HFFc6 (cell line): Measurements from ENCODE around the gene SRP14. TPM values are rescaled to one million over a fixed set of nuclear protein-coding genes. Genes with fewer than 3 reads are reported as not detected.
"Not testable (repeated sequence)": the region's sequence is repeated elsewhere in the genome, so short reads cannot be mapped to it uniquely, and the experiment has no call there.

Source experiments
- DNase-seq: peaks from one replicate; pipeline ENCODE4 v3.0.0-alpha.2; 2018
- H3K27ac Mint-ChIP-seq: 2 replicates; pipeline ENCODE4 v1.8.0; 2020; ENCODE audit warnings: mild to moderate bottlenecking, mixed read lengths
- H3K27me3 Mint-ChIP-seq: 2 replicates; pipeline ENCODE4 v1.8.0; 2021; ENCODE audit warnings: mild to moderate bottlenecking, moderate library complexity, mixed read lengths; ENCODE audit not compliant: insufficient read depth
- H3K36me3 Mint-ChIP-seq: 2 replicates; pipeline ENCODE4 v1.8.0; 2021; ENCODE audit warnings: low read depth, mixed read lengths
- H3K4me1 Mint-ChIP-seq: 2 replicates; pipeline ENCODE4 v1.8.0; 2020; ENCODE audit warnings: low read depth, mixed read lengths
- H3K4me3 Mint-ChIP-seq: 2 replicates; pipeline ENCODE4 v1.8.0; 2020; ENCODE audit warnings: mild to moderate bottlenecking, moderate library complexity, mixed read lengths
- H3K9me3 Mint-ChIP-seq: 2 replicates; pipeline ENCODE4 v1.8.0; 2020; ENCODE audit warnings: mild to moderate bottlenecking, mixed read lengths
- total RNA-seq, 6 experiments: library from RNA; stranded (reverse); fragmentation: NEBNext Ultra II Directional; extraction: Animal tissue kit (Norgen Biotek cat#: 25700); gene quantifications; 2 replicates in 1 of 6; 3 replicates in 5 of 6; pipeline ENCODE4 v1.2.3, GENCODE V29; 2021
- TF ChIP-seq, protein P1 (sequence below): fragments of 200-600 bp; sonication (generic); IDR thresholded peaks from 2 replicates; pipeline ENCODE4 v1.5.0; 2021; ENCODE audit warnings: antibody characterized with exemption, mild to moderate bottlenecking

The SRP14 gene
- total RNA-seq, 6 experiments from 2014 or later: 177 to 227 (median 212) TPM

DNA sequence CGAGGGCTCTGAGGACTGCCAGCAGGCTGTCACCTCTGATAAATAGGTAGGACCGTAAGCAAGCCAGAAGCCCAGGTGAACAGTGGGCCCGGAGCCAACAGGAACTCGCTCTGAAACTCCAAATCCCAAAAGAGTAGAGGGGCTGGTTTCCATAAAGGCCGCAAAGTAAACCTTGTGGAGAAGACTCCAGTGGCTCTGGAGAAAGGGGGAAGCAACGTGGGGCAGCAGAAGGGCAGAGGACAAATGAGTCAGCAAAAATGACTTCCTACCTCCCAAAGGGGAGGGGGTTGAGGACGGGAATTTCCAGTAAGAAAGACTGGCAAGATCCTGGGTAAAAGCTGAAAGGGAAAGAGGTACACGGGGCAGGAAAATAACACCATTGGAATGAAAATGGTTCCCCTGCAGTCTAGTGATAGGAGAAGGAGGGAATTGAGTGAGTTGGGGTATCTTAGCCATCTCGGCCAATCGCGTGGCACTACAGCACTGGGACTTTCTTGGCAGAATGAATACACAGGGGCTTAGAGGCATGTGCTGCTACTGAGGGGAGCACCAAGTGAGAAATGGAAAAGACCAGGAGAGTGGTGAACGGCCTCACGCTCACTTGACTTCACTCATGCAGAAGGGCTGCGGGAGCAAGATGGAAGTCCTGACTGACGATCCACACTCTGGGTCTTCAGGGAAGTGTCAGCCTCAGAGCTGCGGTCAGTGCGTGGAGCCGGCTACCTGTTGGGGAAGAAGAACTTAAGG, 36.5 kb upstream of the SRP14 start:
- DNase-seq: no peak
- Mint-ChIP-seq H3K4me1 (peaks cover 5% of the 10 kb centered on the region), H3K4me3 (no peak overlapping the region), H3K27me3 (peaks cover 8% of the 10 kb centered on the region; the same call in 1 of the 2 replicates), H3K36me3 (no peaks in the 10 kb centered on the region; the same call in 1 of the 2 replicates), H3K27ac (no peak overlapping the region), H3K9me3 (no peaks in the 10 kb centered on the region)
- TF ChIP-seq, protein P1, sequence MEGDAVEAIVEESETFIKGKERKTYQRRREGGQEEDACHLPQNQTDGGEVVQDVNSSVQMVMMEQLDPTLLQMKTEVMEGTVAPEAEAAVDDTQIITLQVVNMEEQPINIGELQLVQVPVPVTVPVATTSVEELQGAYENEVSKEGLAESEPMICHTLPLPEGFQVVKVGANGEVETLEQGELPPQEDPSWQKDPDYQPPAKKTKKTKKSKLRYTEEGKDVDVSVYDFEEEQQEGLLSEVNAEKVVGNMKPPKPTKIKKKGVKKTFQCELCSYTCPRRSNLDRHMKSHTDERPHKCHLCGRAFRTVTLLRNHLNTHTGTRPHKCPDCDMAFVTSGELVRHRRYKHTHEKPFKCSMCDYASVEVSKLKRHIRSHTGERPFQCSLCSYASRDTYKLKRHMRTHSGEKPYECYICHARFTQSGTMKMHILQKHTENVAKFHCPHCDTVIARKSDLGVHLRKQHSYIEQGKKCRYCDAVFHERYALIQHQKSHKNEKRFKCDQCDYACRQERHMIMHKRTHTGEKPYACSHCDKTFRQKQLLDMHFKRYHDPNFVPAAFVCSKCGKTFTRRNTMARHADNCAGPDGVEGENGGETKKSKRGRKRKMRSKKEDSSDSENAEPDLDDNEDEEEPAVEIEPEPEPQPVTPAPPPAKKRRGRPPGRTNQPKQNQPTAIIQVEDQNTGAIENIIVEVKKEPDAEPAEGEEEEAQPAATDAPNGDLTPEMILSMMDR: no peak

- H3K27me3 Mint-ChIP-seq: not testable (repeated sequence)
Observed at GRCh38 chr15:40074656-40075055, 35.7 kb upstream of the SRP14 start.

GRCh38 chr15:40073716-40074490, 34.9 kb upstream of the SRP14 start:
- not testable (repeated sequence) for H3K4me1 Mint-ChIP-seq, H3K9me3 Mint-ChIP-seq, H3K27ac Mint-ChIP-seq, H3K36me3 Mint-ChIP-seq, H3K27me3 Mint-ChIP-seq, H3K4me3 Mint-ChIP-seq, DNase-seq

More at GRCh38 chr15:40074656-40075055, 35.7 kb upstream of the SRP14 start:
- DNase-seq, H3K36me3 Mint-ChIP-seq, H3K4me1 Mint-ChIP-seq, H3K4me3 Mint-ChIP-seq, H3K9me3 Mint-ChIP-seq, H3K27ac Mint-ChIP-seq: not testable (repeated sequence)

GRCh38 chr15:40072216-40072990, 33.4 kb upstream of the SRP14 start:
- no peaks in the 10 kb centered on the region; the same call in 1 of the 2 replicates for H3K36me3 Mint-ChIP-seq
- H3K27me3 Mint-ChIP-seq: peaks cover 8% of the 10 kb centered on the region; the same call in 1 of the 2 replicates
- TF ChIP-seq, protein P1: no peak
- no peak overlapping the region for H3K4me3 Mint-ChIP-seq
- no peak overlapping the region for H3K27ac Mint-ChIP-seq
- no peak for DNase-seq
- H3K4me1 Mint-ChIP-seq: no peaks in the 10 kb centered on the region
- no peaks in the 10 kb centered on the region for H3K9me3 Mint-ChIP-seq

GRCh38 chr15:40070608-40071218, 31.7 kb upstream of the SRP14 start:
- no peaks in the 10 kb centered on the region; the same call in 1 of the 2 replicates for H3K36me3 Mint-ChIP-seq

More at GRCh38 chr15:40070608-40071218, 31.7 kb upstream of the SRP14 start:
- no peak overlapping the region for H3K27ac Mint-ChIP-seq
- peaks cover 6% of the 10 kb centered on the region; the same call in 1 of the 2 replicates for H3K4me1 Mint-ChIP-seq
- H3K4me3 Mint-ChIP-seq: no peak overlapping the region
- DNase-seq: no peak
- H3K27me3 Mint-ChIP-seq: peaks cover 6% of the 10 kb centered on the region
- TF ChIP-seq, protein P1: no peak
- no peaks in the 10 kb centered on the region for H3K9me3 Mint-ChIP-seq
